ENCODE data around the gene PSMG4. TPM values are rescaled to one million over a fixed set of nuclear protein-coding genes. Genes with fewer than 3 reads are reported as not detected.

Gene PSMG4
- total and polyA plus RNA-seq, 9 of the 15 experiments (the other 6 are each of a cell fraction or from before 2014, with no cell fraction given), result 12.9 to 185 (median 52.0) TPM

DNA sequence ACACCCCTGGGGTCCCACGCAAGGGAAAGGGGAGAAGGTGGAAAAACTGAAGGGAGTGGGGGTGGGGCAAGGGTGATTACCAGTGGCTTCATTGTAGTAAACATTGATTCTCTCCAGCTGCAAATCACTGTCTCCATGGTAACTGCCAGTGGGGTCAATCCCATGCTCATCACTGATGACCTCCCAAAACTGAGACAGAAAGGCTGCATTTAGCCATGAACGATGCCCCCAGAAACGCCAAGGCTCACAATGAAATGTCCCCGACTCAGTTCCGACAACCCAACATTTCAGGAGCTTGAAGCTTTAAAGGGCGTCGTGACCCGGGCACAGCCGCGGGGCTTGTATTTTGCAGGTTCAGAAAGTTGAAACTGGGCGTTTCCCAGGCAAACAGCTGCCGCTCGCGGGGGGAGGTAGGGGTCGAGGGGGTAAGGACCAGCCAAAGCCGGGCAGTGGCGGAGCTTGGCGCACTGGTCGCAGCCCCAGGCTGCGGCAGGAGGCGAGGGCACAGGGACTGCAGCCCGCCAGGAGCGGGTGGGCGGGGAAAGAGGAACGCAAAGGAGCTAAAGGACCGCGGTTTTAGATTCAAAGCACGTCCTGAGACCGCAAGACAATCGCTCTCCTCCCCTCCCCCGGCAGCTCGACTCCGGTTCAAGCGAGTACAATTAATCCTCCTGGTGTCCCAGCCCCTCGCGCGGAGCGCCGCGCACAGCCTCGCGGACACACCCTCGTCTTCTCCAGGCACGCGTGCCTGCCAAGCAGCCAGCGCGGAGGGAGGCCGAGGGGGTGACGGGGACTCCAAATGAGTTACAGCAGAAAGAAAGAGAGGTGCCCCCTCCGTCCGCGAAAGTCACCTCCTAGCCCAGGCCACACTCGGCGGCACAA lies 32.0 kb upstream of the PSMG4 start (continued):
- TF ChIP-seq ZBTB33 (CRISPR knock-in tag; IDR thresholded peaks at IDR 0.05) (peak; percentile 67; the same call in 1 of the 2 replicates), RBM34 (IDR thresholded peaks at IDR 0.05; ENCODE audit: borderline replicate concordance, insufficient read depth, low read length) (no peak), BHLHE40 (IDR thresholded peaks at IDR 0.05; ENCODE audit: low read length) (peak; percentile 28; the same call in 1 of the 2 replicates), POLR2B (IDR thresholded peaks at IDR 0.05; ENCODE audit: low read depth, partially characterized antibody) (no peak), ZNF311 (CRISPR knock-in tag; IDR thresholded peaks at IDR 0.05) (0 out of 2 replicates have a peak, but pooled peaks have one; percentile 36), NRF1 (conservative IDR thresholded peaks at IDR 0.05 in 1 of 2, IDR thresholded peaks at IDR 0.05 in 1 of 2) (peak in 1 of 2 experiments; percentile 56; a peak in 3 of 4 replicates), ZNF282 (CRISPR knock-in tag; IDR thresholded peaks at IDR 0.05) (0 out of 2 replicates have a peak, but pooled peaks have one; percentile 6), NR1H2 (CRISPR knock-in tag; IDR thresholded peaks at IDR 0.05) (peak; percentile 78; the same call in 1 of the 2 replicates), TFE3 (CRISPR knock-in tag; IDR thresholded peaks at IDR 0.05) (no peak), ZNF274 (IDR thresholded peaks at IDR 0.05; ENCODE audit: borderline replicate concordance, low read depth, low read length) (no peak)
- TF ChIP-seq, protein P1, sequence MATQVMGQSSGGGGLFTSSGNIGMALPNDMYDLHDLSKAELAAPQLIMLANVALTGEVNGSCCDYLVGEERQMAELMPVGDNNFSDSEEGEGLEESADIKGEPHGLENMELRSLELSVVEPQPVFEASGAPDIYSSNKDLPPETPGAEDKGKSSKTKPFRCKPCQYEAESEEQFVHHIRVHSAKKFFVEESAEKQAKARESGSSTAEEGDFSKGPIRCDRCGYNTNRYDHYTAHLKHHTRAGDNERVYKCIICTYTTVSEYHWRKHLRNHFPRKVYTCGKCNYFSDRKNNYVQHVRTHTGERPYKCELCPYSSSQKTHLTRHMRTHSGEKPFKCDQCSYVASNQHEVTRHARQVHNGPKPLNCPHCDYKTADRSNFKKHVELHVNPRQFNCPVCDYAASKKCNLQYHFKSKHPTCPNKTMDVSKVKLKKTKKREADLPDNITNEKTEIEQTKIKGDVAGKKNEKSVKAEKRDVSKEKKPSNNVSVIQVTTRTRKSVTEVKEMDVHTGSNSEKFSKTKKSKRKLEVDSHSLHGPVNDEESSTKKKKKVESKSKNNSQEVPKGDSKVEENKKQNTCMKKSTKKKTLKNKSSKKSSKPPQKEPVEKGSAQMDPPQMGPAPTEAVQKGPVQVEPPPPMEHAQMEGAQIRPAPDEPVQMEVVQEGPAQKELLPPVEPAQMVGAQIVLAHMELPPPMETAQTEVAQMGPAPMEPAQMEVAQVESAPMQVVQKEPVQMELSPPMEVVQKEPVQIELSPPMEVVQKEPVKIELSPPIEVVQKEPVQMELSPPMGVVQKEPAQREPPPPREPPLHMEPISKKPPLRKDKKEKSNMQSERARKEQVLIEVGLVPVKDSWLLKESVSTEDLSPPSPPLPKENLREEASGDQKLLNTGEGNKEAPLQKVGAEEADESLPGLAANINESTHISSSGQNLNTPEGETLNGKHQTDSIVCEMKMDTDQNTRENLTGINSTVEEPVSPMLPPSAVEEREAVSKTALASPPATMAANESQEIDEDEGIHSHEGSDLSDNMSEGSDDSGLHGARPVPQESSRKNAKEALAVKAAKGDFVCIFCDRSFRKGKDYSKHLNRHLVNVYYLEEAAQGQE (IDR thresholded peaks at IDR 0.05; ENCODE audit: borderline replicate concordance), result peak; percentile 91
- TF ChIP-seq, protein P1 (CRISPR knock-in tag; IDR thresholded peaks at IDR 0.05; ENCODE audit: low read depth), result no peak
- TF ChIP-seq, protein P2, sequence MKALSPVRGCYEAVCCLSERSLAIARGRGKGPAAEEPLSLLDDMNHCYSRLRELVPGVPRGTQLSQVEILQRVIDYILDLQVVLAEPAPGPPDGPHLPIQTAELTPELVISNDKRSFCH (CRISPR knock-in tag; IDR thresholded peaks at IDR 0.05), result no peak
- TF ChIP-seq, protein P2 (tag; IDR thresholded peaks at IDR 0.05), result 0 out of 2 replicates have a peak, but pooled peaks have one; percentile 77
